Measurements from ENCODE around the gene CHST6. TPM values are rescaled to one million over a fixed set of nuclear protein-coding genes. Genes with fewer than 3 reads are reported as not detected.
"Not testable (repeated sequence)": the region's sequence is repeated elsewhere in the genome, so short reads cannot be mapped to it uniquely, and the experiment has no call there.

Gene CHST6
- 4.2 and 4.4 TPM in 2 replicates for polyA plus RNA-seq (2014; cell fraction: cytosol; rRNA removed)
- polyA plus RNA-seq (2014; cell fraction: nucleus; rRNA removed), result 3.3 and 4.3 TPM in 2 replicates

DNA sequence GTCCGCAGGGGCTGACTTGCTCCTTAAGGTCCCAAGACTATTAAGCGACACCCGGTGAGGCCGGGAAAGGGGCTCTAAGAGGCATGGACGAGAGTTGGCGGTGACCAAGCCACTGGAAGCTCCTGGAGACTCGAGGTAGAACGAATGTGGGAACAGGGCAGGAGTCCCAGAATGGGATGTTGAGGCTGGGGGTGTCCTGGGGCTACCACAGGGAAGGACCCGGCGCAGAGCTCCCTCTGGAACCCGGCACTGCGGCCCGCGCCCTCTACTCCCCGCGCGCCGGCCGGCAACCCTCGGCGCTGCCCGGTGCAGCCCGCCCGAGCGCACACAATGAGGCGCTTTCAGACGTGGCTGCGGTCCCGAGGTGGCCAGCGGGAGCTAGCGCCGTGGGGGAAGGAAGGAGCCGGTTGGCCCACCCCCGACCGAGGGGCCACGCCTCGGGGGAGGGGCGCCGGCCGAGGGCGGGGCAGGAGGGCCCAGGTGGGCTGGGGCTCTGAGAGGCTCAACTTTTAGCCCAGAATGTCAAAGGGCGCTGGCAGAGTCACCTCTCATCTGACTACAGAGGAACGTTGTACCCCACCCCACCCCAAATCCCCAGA is at the start of gene CHST6:
TSS of gene CHST6 (minus strand) at position 366 of the 599 bp plus-strand sequence. CDS start 15,613 bp downstream, outside the sequence.
- DNase-seq (ENCODE audit: low spot score), result peak; percentile 59

DNA sequence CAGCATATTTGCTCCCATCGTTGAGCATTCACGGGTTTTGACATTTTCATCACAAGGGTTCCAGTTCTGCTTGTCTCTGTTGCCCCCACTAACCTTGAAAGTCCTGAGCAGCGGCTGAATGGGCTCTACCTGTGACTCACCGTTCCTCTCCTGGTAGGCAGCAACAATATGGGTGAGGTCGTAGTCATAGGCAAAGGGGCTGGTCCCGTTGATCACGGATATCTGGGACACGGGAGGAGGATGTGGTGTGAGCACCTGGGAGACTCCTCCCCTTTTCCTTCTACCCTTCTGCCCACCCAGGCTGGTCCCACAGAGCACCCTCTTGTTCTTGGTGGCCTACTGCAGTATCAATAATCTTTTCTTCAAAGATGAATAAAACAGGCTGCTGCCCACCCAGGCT is 47.2 kb upstream of the CHST6 start:
- DNase-seq (ENCODE audit: low spot score), result not testable (repeated sequence)

DNA sequence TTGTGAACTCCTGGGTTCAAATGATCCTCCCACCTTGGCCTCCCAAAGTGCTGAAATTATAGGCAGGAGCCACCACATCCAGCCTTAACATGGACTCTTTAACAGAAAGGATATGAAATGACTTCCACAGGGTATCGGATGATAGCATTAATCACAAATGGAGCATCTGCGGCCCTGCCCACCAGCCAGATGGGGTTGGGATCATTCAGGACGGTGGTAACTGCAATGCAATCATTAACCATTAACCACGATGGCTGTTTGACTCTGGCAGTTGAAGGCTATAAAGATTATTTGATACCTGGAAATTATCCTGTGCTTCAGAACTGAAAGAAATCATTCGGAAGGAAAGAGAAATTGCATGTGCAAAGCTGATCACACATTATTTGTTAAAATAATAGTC is 46.0 kb upstream of the CHST6 start:
- DNase-seq (ENCODE audit: low spot score), result no peak

DNA sequence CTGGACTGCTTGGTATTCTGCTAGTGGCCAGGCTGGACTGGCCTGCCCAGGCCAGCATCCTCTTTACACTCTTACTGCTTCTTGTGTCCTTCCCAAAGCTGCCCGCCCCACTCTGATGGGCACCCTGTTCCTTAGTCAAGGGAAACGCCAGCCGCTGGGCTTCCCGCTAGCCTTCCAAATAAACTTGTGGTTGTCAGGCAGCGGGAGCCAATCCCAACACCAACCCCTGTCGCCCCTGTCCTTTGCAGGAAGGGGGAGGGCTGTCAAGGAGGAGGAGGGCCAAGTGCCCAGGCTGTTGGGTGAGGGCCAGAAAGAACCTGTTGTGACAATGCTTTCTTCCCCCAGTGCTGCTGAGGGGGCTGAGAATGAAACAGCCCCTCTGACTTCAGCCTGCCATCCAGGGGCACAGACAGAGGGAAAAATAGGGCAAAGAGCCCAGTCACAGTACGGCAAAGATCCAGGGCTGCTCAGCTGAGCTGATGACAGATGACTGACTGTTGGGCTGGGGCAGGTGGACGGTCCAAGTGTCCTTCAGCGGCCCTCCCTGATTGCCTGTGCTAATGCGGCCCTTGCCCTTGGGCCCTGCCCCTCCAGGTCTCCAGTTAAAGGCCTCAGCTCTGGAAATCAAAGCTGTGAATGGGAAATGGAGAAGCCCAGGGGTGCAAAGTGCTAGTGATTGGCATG is 43.8 kb upstream of the CHST6 start:
- DNase-seq (ENCODE audit: low spot score), result not testable (repeated sequence)

DNA sequence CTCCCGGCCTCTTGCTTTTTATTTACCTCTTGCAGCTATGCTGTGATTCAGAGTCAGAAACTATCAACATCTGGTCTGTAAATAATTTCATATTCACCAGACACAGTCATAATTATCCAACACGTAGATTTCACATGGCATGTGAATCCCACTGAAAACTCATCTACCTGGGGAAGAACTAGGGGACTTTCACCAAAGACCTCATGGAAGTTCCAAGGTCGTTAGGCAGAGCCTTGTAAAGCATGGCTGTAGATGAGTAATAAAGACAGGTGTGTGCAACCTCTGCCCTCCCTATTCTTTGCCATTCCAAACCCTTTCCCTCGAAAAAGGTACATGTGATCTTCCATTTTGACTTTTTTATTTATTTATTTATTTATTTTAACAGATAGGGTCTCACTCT is 42.5 kb upstream of the CHST6 start:
- DNase-seq (ENCODE audit: low spot score), result no peak

DNA sequence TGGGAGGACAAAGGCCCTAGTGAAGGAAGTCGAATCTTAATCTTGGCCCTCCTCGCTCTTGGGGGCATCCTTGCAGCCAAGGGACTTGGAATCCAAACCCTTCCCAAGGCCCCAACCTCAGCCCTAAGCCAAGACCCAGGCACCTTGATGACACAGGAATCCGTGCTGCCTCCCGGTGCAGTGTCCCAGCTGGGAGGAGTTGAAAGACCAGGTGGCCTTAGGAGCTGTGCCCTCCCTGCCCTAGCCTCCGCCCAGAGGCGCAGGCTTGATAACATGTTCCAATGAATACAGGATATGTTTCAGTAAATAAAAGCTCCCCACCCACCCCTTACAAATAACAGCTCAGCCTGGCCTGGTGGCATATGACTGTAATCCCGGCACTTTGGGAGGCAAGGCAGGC is 40.7 kb upstream of the CHST6 start, which contains the start of gene CHST5:
TSS of gene CHST5 (minus strand) at position 208 of the 400 bp plus-strand sequence. CDS start 5,724 bp downstream, outside the sequence.
- no peak for DNase-seq (ENCODE audit: low spot score)

DNA sequence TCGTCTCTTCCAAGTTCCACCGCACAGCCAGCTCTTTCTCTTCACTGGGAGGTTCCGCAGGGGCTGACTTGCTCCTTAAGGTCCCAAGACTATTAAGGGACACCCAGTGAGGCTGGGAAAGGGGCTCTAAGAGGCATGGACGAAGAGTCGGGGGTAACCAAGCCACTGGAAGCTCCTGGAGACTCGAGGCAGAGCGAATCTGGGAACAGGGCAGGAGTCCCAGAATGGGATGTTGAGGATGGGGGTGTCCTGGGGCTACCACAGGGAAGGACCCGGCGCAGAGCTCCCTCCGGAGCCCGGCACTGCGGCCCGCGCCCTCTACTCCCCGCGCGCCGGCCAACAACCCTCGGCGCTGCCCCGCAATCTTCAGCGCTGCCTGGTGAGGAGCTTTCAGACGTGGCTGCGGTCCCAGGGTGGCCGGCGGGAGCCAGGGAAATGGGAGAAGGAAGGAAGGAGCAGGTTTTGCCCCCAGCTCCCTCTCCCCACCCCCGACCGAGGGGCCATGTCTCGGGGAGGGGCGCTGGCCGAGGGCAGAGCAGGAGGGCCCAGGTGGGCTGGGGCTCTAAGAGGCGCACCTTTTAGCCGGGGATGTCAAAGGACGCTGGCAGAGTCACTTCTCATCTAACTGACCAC is 40.1 kb upstream of the CHST6 start:
- DNase-seq (ENCODE audit: low spot score), result no peak

DNA sequence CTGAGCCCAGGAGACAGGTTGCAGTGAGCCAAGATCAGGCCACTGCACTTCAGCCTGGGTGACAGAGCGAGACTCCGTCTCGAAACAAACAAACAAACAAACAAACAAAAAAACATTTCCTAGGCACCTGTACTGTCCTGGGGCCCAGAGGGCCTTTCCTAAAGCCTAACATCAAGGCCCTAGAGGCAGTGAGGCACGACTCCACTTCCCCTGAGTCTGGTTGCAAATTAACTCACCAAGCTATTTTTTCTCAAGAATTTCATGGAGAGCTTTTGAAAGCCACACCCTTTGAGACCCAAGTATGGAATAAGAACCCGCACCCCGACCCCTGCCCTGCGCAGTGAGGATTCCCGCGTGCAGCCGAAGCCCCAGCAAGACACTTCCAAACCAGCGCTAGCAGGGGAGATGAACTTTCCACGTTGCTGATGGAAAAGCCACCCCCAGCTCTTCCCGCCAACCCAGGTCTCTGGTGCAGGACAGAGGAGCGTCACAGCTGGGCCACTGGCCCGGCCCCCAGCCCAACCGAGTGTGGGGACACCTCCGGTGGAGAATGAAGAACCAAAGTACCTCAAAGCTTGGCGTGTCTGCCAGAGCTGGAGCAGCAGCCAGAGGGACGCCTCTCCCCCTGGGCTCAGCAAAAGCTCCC is 39.4 kb upstream of the CHST6 start:
- DNase-seq (ENCODE audit: low spot score), result no peak

DNA sequence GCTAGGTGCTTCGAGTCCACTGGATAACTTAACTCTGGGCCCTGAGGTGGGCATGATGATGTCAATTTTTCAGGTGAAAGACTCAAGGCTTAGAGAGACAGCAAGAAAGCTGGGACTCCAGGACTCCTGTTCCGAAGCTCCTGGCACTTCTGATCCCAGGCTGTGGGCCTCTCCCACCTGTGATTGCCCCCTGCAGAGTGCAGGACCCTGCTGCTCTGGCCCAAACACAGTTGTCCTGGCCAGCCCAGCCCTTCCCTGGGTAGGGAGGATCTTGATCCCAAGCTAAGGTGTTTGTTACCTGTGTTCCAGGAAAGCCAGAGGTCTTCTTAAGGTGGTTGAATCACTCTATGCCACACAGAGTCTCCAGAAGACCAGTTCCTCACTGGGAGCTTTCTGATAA is 37.5 kb upstream of the CHST6 start:
- DNase-seq (ENCODE audit: low spot score), result no peak

DNA sequence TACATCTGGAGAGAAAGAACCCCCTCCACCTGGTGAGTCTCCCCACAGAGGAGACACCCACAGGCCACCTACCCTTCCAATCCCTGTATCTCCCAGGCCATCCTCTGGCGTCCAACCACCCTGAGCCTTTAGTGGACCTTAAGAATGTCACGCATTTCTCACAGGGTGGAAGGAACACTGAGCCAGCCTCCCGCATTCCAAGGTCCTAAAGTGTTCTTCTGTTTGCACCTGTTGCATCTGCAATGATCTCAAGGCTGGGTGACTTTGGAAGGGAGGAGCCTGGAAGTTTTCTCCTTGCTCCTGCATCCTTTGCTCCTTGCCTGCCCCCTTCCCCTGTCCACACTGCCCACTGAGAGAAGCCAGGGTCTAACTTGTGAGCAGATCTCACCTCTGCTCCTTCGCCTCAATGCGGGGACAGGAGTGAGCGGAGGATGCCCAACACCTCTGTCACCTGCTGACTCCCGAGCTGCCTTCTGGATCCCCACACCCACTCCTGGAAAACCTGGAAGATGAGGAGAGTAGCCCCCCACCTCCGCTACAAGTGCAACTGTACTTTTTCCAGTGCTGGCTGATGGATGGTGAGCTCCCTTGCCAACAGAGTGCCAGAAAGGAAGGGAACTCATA is 37.0 kb upstream of the CHST6 start:
- DNase-seq (ENCODE audit: low spot score), result no peak

DNA sequence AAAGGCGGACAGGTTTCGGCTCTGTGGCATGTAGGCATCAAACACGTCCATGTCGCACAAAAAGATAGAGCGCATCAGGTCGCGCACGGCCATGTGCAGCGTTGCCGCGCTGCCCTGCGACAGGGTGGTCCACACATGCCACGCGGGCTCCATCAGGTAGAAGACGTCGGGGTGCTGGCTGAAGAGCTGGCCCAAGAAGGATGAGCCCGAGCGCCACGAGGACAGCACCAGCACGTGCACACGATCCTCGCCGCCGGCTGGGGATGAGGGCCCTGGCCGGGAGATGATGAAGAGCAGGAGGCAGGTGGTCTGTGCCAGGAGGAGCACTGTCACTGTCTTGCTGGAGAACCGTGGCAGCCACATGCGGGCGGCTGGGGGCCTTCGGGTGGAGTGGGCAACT is 34.7 kb upstream of the CHST6 start:
- DNase-seq (ENCODE audit: low spot score), result no peak

DNA sequence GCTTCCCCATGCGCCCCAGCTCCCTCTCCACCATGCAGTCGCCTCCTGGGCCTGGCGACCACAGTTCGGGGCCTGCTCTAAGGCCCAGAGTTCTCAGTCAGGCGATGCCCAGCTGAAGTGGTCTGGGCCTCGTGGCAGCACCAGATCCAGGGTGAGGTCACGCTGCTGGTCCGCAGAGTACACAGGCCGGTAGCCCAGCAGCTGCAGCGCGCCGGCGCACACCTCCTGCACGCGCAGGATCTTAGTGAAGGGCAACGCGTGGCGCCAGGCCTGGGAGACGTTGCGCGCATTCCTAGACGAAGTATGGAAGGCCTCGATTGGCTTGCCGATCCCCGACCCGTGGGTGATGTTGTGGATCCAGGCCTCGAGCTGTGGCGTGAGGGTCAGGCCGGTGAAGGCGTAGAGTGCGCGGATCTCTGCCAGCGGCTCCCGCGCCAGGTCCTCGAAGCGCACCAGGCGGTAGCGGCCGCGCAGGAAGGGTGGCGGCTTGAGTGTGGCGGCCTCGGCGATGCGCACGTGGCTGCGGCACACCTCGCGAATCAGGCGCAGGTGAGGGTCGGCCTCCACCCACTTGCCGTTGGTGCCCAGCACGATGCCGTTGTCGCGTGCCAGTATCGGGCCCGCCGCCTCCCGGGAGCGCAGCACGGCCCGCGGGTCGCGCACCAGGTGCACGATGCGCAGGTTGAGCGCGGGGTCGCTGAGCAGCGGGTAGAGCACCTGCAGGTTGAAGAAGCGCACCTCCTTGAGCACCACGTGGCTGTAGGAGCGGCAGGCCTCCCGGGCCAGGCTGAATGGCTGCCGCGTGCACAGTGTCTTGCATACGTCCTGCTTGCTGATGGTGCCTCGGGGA is 34.0 kb upstream of the CHST6 start:
- no peak for DNase-seq (ENCODE audit: low spot score)

DNA sequence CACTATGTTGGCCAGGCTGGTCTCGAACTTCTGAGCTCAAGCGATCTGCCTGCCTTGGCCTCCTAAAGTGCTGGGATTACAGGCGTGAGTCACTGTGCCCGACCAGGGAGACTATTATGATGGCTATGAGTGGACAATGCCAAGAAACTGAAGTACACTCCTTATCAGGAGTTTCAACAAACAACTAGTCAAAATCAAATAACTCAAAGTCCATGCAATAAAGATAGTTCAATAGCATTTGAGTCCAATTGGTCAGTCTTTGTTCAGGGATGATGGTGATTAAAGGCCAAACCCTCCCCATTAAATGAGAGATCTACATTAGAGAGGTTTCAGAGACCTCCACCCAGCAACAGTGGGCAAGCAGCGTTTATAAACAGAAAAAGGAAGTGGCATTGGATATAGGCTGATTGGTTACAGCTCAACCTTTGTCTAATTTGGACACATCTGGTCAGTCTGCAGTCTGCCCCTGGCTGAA is 32.6 kb upstream of the CHST6 start:
- DNase-seq (ENCODE audit: low spot score), result no peak

DNA sequence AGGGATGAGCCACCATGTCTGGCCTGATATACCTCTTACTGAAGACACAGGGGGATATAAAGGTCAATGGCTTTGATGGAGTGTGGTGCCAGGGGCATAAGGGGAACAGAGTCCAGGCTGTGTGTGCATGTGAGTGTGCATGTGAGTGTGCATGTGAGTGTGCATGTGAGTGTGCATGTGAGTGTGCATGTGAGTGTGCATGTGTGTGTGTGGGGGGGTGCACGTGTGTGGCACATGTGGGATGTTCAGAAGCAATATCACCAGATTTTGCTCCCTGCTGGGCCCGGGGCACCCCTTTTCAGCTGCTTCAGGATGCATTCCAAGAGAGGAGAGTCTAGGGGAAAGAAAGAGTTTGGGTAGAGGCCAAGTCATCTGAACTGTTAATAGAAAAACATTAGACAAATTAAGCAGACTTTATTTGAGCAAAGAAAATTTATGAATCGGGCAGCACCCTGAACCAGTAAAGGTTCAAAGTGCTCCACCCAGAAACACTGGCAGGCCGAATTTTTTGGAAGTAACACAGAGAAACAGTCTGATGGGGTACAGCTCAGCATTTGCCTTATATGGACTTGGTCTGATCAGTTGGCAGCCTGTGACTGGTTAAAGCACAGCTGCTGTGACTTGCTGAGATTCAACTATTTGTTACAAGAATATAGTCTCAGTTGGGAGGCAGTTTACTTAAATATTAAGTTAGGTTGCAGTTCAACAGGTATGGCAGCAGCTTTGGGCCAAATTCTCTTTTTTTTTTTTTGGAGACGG is 31.0 kb upstream of the CHST6 start:
- no peak for DNase-seq (ENCODE audit: low spot score)

DNA sequence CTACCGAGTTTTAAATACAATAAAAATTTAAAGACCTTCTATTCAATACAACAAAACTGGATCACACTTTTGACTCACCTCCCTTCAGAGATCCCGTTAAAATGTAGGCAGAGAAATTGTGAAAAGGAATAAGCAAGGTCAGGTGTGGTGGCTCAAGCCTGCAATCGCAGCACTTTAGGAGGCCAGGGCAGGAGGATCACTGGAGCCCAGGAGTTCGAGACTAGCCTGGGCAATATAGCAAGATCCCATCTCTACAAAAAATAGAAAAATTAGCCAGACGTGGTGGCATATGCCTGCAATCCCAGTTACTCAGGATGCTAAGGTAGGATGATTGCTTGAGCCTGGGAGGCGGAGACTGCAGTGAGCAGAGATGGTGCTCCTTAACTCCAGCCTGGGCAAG is 23.9 kb upstream of the CHST6 start:
- DNase-seq (ENCODE audit: low spot score), result no peak

DNA sequence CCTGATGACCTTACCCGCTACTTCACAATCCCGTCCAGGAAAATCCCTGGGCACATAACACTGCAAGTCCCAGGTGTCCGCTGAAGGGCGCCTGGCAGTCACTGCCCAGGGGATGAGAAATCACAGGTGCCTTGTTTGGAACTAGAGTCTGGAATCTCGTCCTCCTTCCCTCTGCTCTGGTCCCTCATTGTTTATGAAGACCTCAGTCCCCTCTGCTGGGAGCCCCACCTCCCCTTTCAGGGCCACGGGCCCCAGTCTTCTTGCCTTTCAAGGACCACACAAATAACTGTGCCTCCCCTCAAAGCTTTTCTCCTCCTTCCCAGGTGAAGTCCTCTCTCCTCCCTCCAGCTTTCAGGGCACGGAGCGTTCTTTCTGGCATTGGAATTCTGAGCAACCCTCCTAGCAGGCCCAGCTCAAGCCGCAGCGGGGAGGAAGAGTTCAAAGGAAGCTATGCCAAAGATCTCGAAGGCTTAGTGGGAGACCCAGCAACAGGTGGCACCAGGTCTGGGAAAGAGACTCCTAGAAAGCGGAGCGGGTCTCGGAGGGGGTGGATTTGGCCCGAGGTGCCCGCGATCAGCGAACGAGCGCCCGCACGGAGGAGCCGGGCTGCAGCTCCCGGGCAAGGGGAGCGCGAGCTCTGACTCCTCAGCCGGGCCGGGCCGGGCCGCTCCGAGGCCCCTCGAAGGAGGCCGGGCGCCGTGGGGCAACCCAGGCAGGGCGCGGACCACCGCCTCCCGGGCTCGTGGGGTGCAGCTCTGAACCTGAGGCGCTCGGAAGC is 21.1 kb upstream of the CHST6 start:
- DNase-seq (ENCODE audit: low spot score), result peak; percentile 39

DNA sequence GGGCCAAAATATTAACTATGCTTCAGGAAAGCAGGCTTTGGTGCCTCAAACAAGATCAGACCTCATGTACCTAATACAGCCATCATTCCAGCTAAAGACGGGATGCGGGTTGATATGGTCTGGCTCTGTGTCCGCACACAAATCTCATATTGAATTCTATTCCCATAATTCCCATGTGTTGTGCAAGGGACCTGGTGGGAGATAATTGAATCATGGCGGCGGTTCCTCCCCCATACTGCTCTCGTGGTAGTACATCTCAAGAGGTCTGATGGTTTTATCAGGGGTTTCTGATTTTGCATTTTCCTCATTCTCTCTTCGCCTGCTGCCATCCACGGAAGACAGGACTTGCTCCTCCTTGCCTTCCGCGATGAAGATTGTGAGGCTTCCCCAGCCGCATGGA is 19.1 kb upstream of the CHST6 start:
- DNase-seq (ENCODE audit: low spot score), result peak; percentile 74

DNA sequence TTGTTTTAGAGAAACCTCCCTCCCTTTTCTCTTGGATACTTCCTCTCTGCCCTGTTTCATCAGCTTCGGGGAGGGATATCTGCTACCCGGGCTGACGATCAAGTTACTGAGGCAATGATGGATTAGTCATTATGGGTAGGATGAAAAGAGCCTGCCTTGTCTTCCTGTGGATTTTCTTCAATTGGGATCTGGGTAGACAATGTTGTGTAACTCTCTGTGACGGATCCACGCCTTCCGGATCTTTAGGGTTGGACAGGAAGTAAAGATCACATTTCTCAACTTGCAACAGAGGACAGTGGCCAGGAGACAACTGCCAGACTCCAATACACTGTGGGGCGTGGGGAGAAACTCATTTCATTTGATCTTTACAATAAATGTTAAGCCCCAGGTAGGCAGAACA is 11.3 kb upstream of the CHST6 start:
- no peak for DNase-seq (ENCODE audit: low spot score)

DNA sequence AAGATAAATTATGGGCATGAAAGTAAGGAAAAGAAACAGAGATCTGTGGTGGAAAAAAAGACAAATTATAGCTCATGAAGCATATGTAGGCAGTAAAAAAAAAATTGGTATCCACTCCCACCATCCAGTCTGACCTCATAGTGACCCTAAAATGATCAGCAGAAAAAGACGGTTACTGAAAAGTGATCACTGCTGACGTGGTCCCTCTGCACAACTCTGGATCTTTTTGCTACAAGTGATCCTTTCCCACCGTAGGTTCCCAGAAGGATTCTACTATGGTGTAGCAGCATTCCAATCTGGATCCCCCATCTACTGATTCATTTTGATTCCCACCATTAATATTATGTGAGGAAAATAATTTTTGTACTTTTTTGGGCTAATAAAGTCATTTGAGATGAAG is 10.9 kb upstream of the CHST6 start:
- DNase-seq (ENCODE audit: low spot score), result no peak

Measured in SK-N-DZ (cell line).